Fibroblast of peridontal ligament (primary cell): ENCODE data around the gene TRMT2A.
"Not testable (repeated sequence)": the region's sequence is repeated elsewhere in the genome, so short reads cannot be mapped to it uniquely, and the experiment has no call there.

ENCODE experiments used
- DNase-seq: peaks from one replicate; pipeline ENCODE4 v3.0.0-alpha.2; 2010; ENCODE audit errors: extremely low read depth

The TRMT2A gene

DNA sequence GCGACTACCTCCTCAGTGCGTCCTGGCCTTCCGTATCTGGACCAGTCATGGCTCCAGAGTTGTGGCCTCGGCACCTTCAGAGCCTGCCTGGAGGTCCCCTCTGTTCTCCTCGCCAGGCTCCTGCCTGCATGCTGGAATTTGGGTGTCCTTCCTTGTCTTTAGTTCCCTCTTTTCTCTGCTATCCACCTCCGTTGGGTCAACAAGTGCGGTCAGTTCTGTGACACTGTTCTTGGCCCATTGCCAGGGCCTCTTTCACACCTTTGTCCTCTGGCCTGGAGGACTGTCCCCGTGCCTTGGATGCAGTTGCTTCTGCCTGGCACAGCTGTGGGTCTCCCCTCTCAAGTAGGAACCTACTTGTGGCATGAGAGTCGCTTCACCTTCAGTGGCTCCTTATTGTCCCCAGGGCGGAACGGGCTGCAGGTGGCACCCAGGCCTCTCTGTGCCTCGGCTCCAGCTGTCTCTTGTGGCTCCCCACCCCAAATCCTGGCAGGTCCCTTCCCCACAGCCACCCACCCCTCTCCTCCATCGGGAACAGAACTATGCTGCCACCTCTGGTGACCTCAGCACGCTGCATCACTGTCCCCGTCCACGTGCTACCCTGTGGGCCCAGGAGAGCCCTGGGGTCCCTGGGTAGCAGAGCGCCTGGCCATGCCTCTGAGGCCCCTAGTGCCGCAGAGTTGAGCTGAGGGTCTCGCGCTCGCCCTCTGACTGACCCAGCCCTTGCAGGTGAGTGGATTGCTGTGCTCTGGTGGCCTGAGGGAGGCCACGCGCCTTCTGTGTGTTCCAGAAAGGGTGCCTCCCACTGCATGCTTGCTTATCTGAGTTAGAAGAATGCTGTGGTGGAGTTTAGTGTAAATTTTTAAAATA lies 32.2 kb downstream of the TRMT2A start:
- DNase-seq: no peak

DNA sequence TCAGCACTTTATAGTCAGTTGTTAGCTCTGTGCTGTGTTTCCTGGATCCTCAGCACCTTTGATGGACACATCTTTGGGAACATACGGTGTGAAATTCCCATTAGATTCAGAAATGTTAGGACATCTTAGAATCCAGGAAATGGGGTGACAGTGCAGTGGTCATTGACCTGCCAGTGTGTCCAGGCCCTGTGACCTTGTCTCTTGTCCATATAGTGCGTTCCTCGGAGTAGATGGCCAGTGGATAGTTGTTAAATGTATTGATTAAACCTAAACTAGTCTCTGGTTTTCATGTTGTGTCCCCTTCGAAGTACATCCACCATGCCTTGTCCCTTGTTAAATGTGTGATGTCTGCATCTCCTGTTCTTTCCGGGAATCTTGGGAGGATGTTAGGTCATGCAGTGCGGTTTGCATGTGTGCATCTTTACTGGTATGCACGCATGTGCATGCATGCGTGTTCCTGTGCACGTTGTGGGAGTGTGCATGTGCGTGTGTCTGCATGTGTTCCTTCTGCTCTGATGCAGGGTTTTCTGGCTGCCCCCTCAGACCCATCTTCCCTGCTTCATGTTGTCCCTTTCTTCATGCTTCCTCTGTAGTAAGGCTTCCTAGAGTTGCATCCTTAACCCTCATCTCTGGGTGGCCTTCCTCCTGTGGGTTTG lies 33.0 kb downstream of the TRMT2A start:
- DNase-seq: no peak

DNA sequence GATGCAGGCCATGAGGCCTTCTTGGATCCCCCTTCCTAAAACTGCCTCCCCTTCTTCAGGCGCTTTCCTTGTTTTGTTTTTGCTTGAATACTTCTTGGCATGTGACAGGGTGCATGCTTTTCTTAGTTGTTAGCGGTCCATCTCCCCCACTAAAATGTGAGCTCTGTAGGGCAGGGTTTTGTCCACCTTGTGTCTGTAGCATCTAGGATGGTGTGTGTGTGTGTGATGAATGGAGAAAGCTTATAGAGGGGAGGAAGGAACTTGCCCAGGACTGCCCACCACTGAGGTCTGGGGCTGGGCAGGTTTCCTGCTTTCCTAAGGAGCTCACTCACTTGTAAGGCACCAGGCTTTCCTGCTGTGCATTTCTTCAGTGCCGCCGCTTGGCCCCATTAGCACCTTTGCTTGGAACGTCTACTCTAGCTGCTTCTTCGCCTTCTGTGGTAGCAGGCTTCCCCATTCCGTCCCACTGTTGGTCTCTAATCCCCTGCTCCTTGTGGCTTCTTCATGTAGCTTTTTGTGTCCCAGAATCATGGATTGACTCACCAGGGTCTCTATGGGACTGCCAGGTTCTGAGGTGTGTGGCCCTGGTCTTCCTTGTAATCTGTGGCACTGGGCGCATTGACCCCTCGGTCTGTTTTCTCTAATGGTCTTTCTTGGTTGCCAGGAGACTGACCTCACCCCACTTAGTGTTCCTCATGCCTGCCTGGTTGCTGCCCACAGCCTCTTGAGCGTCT lies 33.7 kb downstream of the TRMT2A start:
- DNase-seq: no peak

DNA sequence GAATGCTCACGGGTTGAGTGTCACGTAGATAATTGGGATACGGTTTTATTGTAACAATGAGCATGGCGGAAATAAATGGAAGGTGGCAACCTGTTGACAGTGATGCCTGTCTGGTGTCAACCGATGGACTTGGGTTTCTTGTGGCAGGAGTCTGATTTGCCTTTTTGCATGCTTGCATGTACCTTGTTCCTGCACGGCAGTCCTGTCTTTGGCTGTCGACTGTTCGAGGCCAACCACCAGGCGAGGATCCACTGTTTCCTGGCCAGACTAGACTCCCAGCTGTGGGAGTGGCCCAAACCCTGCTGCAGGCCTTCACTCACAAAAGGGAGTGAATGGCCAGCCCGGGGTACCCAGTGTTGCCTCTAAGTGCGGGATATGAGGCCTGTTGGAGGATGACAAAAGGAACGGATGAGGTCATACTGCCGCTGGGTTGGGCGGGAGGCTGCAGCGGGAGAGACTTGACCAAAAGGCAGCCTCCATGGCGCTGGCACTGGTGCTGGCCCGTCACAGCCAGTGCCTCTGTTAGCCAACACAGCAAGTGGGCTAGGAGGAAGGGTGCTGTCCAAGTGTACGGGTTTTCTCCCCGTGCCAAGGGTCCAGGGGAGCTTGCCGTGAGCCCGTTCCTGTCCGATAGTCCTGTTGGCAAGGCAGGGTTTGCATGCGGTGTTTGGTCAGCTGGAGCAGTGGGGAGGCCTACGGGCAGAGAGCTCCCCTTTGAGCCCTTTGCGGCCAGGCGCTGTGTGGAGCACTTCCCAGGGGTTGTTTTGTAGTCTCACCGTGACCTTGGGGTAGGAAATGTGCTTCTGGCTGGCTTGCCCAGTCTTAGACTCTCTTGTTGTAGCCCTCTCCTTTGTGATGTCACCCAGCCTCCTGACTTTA lies 36.0 kb downstream of the TRMT2A start:
- DNase-seq: peak; percentile 66

DNA sequence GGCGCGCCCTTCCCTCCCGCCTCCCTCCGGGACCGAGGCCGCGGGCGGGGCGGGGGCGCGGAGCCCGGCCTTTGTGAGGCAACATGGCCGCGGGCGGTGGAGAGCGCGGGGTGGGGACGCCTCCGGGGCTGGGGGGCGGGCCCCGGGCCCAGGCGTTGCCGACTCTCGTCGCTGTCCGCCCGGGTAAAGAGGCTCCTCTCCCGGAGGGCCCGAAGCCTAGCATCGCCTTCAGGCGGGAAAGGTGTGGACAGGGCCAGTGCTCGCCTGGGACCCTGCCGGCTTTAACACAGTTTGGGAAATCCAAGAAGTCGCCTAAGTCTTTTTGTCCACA lies 36.6 kb downstream of the TRMT2A start:
- DNase-seq: peak; percentile 21

DNA sequence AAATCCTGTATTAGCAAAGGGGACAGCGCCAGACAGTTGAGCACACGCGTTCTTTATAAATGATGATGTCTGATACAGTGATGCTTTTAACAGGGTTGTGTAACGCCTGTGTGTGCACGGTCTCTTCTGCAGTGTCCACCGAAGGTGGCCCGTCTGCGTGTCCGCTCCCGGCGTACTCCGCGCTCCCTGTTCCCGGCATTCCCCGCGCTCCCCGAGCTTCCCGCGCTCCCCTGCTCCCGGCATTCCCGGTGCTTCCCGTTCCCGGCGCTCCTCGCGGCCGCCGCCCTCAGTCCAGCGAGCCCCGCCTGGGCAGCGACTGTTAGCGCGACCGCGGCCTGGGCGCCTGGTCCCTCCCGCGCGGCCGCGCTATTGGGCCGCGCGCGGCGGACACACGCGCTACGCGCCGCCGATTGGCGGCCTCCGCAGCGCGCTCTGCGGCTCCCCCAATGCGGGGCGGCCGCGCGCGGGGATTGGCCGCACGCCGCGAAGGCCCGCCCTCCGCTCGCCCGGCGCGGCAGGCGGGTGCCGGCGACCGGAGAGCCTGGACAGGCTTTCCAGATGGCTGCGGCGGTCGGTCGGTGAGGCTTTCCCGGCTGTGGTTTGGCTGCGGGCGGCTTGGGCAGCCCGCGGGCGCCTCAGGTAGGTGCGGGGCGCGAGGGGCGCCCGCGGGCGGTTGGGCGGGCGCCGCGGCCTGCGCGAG lies 37.1 kb downstream of the TRMT2A start, which contains the start of gene DGCR8:
DGCR8 (plus strand) TSS at position 497 of the 700 bp plus-strand sequence. CDS start 5,723 bp downstream, outside the sequence.
- DNase-seq: peak; percentile 89

DNA sequence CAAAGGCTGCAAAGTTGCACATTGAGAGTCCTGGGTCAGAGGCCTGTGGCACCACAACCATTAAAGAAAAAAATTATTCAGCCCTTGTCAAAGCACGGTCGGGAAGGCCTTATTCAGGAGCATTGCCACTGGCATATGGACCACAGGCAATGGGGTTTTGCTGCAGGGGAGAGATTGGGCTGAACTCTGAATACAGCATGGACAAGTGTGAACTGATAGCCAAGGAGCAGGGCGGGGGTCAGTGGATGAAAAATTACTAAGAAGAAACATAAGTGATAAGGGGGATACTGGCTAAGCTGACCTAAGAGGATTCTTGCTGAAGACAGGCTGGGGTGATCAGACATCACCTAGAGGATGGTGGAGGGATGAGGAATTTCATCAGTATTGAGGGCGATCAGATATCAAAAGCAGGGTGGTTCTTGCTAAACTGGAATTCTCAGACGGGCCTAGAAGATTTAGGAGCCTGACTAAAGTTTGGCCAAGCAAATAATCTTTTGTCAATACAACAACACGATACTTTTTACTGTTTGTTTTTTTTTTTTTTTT lies 40.3 kb downstream of the TRMT2A start:
- DNase-seq: no peak

DNA sequence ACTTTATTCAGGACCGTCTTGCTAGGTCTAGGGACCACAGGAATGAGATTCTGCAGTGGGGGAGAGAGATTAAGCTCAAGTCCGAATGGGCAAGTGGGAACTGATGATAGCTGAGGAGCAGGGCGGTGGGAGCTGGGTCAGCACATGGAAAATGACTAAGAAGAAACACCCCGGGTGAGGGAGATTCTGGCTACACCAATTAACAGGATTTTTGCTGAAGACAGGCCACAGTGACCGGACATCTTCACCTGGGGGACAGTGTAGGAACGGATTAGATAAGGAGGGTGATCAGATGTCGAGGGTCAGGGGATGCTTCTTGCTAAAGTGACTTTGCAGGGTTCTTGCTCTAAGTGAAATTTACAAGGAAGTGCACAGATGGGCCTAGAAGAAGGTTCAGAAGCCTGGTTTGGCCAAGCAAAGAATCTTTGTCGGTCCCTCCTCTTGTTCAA lies 45.5 kb downstream of the TRMT2A start:
- DNase-seq: no peak

DNA sequence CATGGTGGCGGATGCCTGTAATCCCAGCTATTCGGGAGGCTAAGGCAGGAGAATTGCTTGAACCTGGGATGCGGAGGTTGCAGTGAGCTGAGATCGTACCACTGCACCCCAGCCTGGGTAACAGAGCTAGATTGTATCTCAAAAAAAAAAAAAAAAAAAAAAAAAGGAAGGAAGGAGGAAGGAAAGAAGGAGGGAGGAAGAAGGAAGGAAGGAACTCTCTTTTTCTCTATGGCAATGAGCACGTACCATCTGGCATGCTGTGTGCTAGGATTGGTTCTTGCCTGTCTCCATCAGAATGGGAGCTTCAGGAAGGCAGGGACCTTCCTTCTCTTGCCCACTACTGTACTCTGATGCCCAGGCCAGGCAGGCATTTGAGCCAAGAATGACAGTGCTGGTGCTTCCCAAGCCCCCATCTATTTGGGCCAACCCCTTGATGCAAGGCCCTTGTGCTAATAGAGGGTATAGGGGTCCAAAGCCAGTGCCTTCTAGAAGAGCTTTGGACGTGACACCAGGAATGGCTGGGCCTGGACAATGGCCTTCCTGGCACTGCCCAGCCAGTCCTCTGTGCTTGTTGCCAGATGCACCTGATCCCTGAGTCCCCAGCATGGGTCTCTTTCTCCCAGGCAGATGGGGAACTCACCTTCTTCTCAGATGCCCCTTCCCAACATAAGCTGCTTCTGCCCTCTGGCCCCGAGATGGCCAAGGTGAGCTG lies 47.5 kb downstream of the TRMT2A start:
- DNase-seq: no peak

DNA sequence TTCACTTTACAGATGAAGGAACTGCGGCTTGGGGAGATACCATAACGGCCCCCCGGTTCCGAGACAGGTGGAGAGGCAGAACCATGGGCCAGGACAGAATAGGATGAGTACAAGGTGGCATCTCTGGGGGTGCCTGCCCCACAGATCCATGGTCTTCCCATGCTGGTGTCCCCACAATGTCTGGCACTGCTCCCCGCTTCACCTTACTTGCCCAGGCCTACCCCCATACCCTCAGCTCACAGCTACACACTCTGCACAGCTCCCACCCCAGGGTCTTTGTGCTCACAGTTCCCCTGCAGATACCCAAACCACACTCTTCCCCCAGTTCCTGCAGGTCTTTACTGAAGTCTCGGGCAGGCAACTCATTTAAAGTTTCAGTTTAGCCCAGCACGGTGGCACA lies 48.4 kb downstream of the TRMT2A start:
- no peak for DNase-seq

DNA sequence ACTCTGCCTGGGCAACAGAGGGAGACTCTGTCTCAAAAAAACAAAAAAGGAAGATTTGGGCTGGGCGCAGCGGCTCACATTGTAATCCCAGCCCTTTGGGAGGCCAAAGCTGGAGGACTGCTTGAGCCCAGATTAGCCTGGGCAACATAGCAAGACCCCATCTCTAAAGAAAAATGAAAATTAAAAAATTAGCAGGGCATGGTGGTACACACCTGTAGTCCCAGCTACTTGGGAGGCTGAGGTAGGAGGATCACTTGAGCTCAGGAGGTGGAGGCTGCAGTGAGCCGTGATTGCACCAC lies 49.7 kb downstream of the TRMT2A start:
- DNase-seq: not testable (repeated sequence)

DNA sequence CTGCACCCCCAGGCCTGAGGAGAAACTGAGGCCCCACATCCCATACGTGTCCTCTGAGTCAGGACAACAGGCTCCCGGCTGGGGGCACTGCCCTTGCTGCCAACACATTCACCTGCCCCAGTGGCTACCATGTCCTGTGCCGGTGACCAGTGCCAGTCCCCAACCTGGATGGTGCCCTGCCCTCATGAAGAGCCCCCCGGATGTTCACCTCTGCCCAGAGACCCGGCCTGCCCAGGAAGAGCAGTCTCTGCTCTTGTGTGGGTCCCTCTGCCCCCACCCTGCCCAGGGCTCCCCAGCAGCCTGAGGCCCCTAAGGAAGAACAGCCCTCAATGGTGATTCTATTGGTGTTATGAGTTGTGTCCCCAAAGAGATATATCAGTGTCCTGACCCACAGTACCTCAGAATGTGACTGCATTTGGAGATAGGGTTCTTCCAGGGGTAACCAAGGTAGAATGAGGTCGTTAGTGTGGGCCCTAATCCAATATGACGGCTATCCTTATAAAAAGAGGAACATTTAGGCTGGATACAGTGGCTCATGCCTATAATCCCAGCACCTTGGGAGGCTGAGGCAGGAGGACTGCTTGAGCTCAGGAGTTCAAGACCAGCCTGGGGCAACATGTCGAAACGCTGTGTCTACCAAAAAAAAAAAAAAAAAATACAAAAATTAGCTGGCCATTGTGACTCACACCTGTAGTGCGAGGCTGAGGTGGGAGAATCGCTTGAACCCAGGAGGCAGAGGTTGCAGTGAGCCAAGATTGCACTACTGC lies 50.2 kb downstream of the TRMT2A start:
- no peak for DNase-seq

DNA sequence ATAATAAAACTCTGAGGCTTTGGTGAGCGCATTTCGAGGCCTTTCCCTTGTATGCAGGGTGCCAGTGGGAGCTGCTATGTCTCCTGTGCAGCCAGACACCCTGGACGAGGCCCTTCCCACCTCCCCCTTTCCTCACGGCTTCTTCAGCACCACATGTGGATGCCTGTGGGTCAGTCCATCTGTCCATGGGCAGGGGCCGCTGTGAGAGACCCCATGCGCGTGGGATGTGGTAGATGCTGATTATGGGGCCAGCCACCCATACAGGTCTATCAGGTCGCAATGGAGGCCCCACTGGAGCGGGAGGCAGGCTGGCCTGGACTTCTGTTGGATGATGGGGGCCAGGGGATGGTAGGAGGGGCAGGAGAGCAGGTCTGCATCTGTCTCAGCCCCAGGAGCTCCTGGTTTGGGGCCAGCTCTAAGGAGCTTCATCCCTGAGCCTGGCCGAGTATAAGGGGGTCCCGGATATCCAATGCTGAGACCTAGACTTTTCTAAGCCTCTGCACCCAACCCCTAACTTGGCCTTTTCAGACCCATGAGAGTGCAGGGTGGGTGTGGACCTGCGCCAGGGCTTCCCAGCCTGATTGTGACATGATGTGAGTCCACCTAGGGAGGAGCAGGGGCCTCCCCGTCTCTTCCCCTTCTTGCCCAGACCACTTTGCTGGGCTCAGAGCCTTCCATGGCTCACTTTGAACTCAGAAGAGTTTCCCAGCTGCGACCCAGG lies 51.0 kb downstream of the TRMT2A start:
- DNase-seq: no peak

DNA sequence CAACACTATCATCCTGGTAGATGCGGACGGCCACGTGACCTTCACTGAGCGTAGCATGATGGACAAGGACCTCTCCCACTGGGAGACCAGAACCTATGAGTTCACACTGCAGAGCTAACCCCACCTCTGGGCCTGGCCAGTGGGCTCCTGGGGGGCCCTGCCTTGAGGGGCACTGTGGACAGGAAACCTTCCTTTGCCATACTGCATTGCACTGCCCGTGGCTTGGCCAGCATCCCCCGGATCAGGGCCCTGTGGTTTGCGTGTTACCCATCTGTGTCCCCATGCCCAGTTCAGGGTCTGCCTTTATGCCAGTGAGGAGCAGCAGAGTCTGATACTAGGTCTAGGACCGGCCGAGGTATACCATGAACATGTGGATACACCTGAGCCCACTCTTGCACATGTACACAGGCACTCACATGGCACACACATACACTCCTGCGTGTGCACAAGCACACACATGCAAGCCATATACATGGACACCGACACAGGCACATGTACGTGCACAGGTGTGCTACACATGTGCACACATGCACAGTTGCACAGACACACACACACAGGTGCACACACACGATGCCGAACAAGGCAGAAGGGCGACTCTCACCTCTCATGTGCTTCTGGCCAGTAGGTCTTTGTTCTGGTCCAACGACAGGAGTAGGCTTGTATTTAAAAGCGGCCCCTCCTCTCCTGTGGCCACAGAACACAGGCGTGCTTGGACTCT lies 52.3 kb downstream of the TRMT2A start:
- DNase-seq: no peak

DNA sequence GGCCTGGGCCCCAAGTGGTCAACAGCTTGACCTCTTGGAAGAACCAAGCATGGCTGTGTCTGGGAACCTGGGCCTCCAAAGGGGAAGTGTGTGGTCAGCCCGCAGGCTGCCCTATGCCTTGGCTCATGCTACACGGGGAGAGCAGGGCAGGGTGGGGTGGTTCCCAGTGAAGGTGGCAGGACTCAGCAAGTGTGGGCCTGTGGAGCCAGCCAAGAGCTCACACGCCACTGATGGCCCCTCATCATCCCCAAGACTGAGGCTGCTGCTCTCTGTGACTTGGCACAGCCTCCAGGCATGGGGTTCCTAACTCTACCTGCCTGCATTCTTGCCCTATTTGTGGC lies 52.9 kb downstream of the TRMT2A start:
- DNase-seq: no peak

DNA sequence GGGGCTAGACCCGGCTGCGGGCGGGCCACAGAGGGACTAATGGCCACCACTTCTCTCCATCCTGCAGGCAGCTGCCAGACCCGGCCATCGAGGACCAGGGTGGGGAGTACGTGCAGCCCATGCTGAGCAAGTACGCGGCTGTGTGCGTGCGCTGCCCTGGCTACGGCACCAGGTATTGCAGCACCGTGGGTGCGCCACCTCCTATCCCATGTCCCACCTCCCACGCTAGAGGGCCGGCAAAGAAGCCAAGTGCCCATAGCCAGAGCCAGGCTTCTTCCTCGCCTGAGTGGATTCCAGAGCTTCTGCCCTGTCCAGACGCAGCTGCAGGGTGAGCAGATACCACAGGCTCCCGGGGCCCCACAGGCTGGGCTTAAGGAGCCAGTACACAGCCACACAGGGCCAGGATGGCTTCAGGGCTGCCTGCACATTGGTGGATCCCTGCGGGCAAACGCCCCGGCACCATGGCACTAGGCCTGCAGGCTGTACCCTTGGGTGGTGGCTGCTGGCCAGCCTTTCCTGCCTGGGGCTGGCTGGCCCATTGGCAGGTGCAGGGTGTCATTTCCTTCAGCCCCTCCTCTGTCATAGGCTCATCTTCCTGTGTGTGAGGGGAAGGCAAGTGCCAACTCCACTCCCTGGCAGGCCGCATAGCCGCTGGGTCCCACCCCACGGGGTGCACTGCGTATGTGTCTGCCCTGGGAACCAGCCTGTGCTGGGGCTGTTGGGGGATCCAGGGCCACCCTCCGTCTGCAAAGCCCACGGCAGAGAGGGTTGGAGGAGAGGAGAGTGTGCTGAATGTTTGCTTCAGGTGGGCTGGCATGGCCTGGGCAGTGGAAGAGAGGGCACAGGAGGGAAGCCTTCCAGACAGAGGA lies 53.5 kb downstream of the TRMT2A start:
- no peak for DNase-seq

DNA sequence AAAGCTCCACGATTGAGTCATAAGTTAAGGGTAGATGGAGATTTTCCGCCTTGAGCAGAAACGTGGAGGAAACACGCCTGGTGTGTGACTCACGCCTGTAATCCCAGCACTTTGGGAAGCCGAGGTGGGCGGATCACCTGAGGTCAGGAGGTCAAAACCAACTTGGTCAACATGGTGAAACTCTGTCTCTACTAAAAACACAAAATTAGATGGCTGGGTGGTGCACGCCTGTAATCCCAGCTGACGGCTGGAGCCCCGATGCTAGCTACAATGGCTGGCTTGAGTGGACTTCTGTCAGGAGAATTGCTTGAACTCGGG lies 54.3 kb downstream of the TRMT2A start:
- DNase-seq: no peak
